G401 (cell line): ENCODE data around the gene EDAR. TPM values are rescaled to one million over a fixed set of nuclear protein-coding genes. Genes with fewer than 3 reads are reported as not detected.

ENCODE experiments used
- DNase-seq: peaks from one replicate; pipeline ENCODE4 v3.0.0-alpha.2; 2015; ENCODE audit warnings: low spot score
- in situ Hi-C: cut with HindIII; loops from 2 replicates; pipeline ENCODE4 v1.10.0; 2016; ENCODE audit warnings: low sequenced_read_pairs, mixed read lengths
- total RNA-seq: library from RNA; depleted of rRNA; stranded (reverse); fragments of >200 nt; shearing (Covaris generic); gene quantifications from 2 replicates; pipeline ENCODE4 v1.2.3, GENCODE V29; 2014

EDAR gene
- total RNA-seq, 1 experiment from 2014 or later = not detected

DNA sequence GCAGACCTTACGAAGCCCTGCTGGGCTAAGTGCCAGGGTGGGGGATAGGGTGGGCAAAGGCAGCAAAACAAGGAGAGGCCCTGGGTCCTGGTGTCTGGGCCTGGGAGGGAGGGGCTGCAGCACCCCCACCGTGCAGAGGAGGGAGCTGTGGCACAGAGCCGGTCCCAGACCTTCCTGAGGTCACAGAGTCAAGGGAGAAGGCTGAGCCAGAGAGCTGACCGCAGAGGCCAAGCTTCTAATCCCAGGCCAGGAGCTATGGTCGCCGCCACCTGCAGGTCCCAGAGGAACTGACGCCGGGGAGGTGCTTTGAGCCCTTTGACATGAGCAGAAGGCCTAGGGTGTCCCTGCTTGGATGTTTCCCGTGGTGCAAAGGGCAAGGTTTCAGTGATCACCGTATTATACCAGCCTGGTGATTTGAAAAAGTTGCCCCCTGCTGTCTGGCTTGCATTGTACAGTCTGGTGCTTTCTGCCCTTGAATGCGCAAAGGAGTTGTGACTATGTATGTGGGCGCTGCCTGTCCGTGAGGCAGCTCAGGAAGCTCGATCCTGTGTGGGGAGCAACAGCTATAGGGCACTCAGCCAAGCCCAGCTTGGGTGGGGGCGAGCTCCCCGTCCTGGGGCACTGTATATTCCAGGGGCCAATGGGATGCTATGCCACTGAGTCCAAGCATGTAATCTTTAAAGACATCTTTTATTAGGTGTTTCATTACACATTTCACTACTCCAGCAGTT lies 44.3 kb downstream of the EDAR start:
- DNase-seq = no peak
- in situ Hi-C loops = no loop called here

DNA sequence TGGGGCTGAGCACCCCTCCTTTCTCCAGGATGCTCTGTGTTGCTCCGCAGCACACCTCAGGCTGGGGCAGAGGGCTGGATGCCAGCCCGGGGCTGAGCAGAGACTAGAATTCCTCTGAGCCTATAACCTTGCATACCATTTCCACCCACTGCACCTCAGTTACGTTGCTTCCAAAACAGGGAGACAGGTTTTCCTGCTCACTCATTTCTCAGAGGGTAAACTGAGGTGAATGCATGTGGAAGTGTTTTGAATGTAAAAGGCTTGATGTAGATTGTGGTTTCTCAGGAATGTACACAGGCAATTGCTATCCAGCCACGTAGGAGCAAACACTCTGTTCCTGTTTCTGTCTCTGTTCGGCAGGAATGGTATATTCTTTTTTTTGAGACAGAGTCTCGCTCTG lies 45.3 kb downstream of the EDAR start:
- DNase-seq = no peak
- in situ Hi-C loops = no loop called here

DNA sequence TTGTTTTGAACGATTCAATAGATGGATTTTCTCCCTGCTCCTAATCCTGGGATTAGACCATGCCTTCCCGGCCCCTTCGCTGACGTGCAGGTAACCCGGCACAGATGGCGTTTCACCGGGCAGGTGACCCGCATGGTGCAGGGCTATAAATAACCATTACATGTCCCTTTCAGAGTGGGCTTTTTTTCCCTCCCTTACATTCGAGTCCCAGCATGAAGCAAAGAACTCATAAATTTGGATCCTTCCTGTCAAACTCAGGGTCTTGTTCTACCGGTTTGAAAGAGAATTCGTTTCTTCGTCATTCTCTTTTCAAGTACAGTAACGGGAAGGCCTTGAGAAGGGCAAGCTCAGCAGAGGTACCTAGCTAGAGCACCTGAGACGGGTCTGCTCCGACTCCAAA lies 46.1 kb downstream of the EDAR start:
- in situ Hi-C loops = no loop called here
- DNase-seq = no peak

DNA sequence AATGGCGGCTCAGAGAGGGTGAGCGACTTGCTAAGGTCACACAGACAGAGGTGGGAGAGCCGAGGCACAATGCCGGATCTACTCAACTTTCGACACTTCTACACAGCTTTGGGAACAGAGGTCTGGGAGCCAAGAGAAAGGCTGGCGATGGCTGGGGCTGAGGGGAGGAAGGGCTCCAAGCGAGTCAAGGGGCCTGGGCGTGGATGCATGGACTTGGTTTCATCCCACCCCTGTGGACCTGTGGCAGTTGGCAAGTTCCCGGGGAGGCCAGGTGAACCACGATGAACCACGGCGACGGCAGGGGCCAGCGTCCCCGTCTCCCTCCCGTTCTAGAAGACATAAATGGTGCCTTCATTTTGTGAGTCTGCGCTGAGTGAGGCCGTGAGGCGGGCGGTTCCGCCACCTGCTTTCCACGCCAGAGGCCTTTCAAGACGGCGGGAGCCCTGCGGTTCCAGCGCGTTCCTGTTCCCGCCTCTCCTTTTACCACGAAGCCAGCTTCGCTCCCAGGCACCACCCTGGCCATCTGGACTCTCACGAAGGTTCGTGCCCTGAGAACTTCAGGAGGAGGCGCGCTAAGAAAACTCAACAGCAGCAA lies 46.7 kb downstream of the EDAR start:
- in situ Hi-C loops = no loop called here
- DNase-seq = no peak

DNA sequence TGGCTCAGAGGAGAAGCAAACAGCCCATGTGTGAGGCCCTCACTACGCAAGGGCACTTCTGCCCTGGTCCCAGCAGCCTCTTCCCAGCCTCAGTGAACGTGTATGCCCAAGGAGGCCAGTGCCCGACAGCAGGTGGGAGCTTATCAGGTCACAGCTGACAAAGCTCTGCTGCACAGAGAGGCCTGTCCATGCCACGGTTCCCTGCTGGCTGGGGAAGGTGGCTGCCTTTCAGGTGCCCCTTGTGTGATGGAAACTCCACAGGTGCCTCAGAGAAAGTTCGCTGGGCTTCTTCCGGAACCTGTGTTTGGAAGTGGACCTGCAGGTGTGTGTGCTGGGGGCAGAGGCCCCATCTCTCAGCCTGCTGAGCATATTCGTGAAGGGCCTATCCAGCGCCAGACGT lies 47.3 kb downstream of the EDAR start:
- no peak for DNase-seq
- in situ Hi-C loops = no loop called here

DNA sequence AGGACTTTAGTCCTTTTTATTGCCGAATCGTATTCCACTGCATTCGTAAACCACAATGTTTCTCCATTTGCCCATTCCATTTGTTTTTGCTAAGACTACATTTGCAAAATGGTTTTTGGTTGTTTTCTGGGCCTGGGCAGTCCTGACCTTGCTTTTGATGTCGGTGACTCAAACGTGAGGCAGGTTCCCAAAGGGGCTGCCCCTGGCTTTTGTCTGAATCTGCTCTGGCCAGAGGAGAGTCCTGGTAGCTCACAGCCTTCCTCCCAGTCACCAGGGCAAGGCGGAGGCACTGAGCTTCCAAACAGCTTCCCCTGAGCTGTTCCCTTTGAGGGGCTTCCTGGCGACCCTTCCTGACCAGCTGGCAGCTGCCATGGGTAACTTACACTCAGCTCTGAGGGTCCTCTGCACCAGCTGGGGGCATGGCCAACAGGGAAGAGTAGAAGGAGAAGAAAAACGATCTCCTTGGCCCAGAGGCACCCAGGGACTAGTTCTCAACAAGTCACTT lies 47.8 kb downstream of the EDAR start:
- no peak for DNase-seq
- in situ Hi-C loops = no loop called here

DNA sequence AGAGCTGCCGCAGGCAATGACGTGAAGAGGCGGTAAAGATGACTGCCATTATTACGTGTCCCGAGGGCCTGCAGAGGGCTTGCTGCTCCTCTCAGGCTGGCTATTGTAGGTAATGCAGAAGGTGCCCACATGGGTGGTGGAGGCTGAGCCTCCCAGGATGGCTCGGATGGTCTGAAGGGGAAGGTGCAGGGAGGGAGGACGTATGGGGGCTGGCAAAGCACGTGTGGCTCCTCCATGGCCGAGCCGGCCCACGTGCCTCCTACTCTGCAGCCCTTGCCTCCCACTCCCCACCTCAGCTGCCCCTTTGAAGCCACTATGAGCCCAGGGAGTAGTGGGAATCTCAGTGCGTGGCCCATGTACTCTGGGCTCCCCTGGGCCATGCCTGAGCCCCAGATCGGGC lies 48.9 kb downstream of the EDAR start:
- in situ Hi-C loops = no loop called here
- DNase-seq = no peak

DNA sequence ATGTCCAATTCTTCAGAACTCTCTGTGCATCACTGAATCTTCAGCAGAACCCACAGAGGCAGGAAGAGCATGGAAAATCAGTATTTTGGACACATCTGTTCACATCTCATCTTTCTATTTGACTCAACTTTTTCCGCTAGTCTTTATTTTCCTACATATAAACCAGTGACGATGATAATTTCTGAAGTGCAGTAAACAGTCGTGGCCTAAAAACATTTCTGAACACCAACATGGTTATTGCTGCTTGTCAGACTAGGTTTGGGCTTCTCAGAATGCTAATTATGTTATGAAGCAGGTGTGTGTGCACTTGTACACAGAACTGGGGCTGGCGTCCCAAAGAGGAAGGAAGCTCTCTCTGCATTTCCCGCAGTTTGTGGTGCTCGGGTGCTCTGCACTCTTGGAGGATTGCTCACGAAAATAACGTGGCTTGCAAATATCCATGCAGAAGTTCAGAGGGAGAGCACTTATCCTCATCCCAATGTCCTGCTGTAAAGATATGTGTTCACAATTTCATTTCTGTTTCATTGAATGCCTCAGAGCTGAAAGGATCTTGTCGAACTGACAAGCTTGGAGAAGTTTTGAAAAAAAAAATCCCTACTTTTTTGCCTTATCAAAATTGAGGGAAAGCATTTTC lies 50.8 kb downstream of the EDAR start:
- in situ Hi-C loops = no loop called here
- DNase-seq = no peak

DNA sequence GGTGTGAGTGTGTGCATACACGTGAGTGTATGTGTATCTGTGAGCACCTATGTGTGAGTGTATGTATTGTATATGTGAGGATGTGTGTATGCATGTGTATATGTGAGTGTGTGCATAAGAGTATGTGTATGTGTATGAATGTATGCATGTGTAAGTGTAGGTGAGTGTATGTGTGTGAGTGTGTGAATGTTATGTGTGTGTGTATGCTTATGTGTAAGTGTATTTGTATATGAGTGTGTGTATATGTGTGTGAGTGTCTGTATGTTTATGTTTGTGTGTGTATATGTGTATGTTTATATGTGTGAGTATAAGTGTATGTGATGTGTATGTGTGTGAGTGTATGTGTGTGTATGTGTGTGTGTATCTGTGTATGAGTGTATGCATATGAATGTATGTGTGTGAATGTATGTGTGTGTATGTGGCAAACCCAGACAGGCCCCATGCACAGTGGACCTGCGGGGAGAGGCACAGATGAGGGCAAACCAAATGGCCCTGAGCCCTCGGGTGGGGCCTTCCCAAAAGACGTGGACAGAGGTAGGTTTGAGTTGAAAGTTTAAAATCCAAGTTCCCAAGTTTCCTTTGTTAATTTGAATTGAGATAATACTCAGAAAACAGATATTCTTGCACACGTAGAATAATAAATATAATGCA lies 51.5 kb downstream of the EDAR start:
- no peak for DNase-seq
- in situ Hi-C loops = no loop called here

DNA sequence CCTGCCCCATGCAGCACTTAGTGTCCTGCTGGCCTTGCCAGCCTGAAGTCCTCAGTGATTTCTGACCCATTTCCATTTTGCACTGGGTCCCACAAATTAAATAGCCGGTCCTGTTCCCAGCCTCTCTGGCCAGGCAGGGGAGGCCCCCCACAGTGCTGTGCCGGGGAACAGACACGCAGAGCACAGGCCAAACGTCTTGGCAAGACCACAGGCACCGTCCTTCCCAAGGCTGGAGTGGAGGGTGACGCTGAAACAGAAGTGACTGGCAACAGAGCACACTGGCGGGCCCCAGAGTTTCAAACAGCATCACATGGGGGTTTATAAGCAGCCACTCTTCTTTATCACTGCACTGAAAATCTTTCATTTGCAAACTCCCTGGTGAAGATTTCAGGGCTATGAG lies 52.2 kb downstream of the EDAR start:
- in situ Hi-C loops = no loop called here
- DNase-seq = peak; percentile 21

DNA sequence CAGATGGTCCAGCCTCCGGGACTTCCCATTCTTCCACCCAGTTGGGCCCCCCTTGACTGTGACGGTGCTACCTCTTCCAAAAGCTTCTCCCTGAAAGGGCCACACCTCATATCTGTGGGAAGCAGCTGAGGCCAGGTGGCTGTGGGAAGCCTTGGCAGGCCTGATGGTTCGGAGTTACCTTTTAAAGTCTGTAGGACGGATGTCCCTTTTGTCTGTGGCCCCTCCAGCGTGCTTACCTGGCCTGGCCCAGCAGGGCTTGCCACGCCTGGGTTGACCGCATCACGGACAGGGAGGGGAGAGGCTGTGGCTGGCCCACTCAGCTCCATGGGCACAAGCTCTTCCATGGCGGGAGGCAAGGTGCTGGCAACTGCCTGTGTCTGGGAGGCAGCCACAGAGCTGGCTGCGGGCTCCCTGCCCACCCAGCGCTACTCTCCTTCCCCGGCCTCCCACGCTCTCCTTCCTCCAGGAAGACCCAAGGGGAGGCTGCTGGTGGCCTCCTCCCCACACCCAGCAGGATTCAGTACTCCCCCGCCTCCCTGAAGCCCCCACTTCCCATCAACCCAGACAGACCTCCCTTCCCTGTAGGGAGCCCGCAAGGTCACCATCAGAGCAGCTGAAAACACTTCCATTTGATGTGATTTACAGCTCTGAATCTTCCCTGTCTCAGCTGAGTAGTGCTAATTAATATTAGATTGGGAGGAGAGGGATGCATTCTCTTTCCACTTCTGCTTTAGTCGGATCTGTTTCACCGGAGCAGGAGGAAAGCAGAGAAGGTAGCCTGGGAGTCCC lies 52.8 kb downstream of the EDAR start:
- in situ Hi-C loops = no loop called here
- DNase-seq = no peak

DNA sequence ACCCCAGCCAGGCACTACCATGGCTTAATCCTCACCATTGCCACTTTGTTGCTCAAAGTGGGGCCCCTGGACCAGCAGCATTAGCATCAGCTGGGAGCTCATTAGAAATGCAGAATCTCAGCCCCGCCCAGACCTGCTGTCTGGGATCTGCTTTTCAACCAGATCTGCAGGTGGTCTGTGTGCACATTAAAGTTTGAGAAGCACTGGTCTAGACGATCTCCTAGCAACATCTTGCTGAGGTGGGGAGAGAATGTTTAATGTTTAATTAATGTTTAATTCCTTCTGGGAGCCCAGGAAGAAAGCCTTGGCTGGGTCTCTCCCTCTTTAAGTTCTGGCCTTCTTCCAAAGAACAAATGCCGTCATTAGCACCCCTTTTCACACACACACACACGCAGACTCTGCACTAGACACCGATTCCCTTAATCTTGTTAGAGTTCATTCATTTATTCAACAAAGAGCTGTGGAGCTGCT lies 53.7 kb downstream of the EDAR start:
- DNase-seq = no peak
- in situ Hi-C loops = no loop called here

DNA sequence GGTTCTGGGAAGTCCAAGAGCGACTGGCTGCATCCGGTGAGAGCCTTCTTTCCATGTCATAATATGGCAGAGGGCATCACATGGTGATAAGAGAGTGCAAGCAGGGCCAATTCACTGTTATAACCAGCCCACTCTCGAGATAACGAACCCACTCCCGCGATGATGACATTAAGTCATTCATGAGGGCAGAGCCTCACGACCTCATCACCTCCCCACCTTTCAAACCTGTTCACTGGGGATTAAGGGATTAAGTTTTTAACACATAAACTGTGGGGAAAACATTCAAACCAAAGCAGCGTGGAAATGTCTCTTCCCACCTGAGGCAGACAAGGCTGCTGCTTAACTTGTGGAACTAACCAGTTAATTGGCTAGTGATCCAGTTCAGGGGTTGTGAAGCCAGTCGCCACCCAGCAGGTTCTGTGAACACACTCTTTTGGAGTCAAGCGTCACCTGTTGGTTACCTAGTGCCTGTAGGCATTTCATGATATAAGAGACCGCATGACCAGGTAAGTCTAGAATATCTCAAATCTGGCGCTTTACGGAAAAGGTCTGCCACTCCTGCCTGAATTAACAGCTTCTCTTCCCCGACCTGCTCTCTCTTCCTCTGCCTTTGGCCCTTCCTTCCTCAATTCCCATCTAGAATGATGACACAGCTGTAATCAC lies 54.3 kb downstream of the EDAR start:
- no peak for DNase-seq
- in situ Hi-C loops = no loop called here

DNA sequence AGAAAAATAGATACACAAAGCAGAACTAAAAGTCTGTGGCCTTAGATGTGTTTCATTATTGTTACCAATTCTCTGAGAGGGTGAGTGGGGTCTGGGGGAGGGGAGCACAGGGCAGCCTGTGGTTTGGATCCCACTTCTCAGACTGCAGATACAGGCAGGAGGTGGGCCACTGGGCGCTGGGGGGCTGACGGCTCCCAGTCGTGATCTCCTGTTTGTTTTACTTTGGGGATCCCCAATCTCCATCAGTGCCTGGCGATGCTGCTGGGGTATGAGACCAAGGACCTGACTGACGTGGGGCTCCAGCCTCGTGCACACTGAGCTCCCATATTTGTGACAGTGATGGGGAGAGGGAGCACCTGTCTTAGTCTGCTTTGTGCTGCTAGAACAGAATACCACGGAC lies 54.9 kb downstream of the EDAR start:
- in situ Hi-C loops = no loop called here
- DNase-seq = no peak

DNA sequence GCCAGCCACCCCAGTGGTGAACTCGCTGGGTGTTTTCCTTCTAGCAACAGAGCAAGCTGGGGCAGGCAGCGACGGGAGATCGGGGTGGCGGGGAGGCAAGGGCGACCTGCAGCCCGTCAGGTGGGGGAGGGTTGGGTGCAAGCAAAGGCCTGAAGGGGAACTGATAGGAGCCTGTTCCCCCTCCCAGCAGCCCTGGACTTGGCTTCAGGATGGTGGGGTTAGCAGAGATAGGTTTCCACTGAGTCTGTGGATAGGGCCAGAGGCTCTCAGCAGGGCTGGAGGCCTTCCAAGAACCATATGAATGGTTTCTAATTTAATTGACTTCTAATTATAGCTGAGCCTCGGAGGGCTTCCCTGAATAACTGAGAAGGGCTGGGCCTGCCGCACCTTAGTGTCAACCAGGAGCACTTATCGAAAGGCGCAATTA lies 55.3 kb downstream of the EDAR start:
- in situ Hi-C loops = no loop called here

DNA sequence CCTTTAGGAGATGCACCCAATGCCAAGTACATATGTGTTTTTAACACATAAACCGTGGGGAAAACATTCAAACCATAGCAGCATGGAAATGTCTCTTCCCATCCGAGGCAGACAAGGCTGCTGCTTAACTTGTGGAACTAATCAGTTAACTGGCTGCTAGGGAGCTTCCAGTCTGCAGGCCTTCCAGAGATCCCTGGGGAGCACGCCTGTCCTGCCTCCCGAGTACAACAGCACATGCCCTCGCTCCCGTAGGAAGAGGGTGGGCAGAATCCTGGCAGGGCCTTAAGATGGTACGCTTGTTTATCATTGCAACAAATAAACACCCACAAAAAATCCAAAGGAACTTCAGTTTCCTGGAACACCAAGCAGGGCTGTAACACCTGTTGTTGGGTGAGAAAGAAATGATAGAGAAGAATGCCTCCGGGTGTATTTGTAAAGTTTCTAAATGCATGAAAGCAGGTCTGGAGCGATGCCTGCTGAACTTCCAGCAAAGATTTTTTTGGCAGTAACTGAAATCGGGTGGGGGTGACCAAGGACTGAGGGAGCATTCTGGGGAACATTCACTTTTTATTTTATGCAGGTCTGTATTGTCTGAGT lies 56.2 kb downstream of the EDAR start:
- in situ Hi-C loops = no loop called here
- no peak for DNase-seq

More for the DNA sequence above, 55.3 kb downstream of the EDAR start:
- DNase-seq = no peak

DNA sequence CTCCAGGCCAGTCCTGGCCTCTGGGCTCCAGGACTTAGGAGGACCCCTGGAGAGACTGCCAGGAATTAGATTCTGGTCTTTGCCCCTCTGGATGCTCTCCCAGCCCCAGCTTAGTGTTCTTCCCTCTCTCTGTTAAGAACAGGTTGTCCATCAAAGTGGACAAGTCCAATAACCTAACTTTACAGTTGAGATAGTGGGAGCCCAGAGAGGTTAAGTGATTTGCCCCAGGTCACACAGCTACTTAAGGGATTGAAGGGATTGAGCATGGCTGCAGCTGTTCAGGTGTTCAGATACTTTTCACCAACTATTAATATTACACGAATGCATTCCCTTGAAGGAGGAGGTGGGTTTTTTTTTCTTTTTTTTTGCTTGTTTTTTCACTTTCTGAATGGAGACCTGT lies 57.6 kb downstream of the EDAR start:
- in situ Hi-C loops = no loop called here
- DNase-seq = no peak

DNA sequence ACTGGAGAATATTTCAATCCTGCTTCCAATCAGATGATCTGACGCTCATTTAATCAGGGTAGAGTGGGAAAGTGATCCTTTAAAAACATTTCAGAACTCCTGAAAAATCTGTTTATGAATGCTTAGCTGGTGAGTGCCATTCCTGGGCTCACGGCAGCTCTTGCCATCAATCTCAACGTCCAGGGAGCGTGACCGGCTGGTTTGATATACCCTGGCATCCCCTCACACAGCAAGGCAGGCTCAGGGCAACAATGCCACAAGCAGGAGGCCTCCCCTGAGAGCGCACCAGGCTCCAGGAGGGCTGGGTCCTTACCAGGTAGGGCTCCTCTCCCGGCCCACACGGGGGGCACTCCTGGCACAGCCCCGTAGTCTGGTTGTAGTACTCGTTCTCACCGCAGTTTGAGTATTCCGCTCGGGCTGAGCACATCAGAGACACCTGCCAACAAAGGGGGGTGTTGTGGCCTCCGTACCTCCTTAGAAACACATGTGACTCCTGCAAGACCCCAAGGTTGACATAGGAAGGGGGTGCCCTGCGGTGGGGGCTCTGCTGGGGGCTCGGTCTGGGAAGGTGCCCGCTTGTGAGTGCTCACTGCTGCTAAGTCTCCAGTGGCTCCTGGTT lies 59.1 kb downstream of the EDAR start:
- in situ Hi-C loops = no loop called here
- DNase-seq = no peak
